ENCODE data around the gene ALG12.
"Not testable (repeated sequence)": the region's sequence is repeated elsewhere in the genome, so short reads cannot be mapped to it uniquely, and the experiment has no call there.

The ALG12 gene

GRCh38 chr22:49948958-49949913 lies 31.0 kb upstream of the ALG12 start:
- TF ChIP-seq CTCF (IDR thresholded peaks at IDR 0.05; ENCODE audit: low read depth, low read length): no peak
- no peak overlapping the region for H3K4me3 ChIP-seq (ENCODE audit: low read depth, low read length)

GRCh38 chr22:49948116-49948957 lies 30.1 kb upstream of the ALG12 start:
- TF ChIP-seq CTCF (IDR thresholded peaks at IDR 0.05; ENCODE audit: low read depth, low read length): no peak
- no peak overlapping the region for H3K4me3 ChIP-seq (ENCODE audit: low read depth, low read length)

GRCh38 chr22:49947296-49947622 lies 29.0 kb upstream of the ALG12 start:
- TF ChIP-seq CTCF (IDR thresholded peaks at IDR 0.05; ENCODE audit: low read depth, low read length): no peak
- H3K4me3 ChIP-seq (ENCODE audit: low read depth, low read length): no peak overlapping the region

- H3K4me3 ChIP-seq (ENCODE audit: low read depth, low read length): no peak overlapping the region
- no peak for TF ChIP-seq CTCF (IDR thresholded peaks at IDR 0.05; ENCODE audit: low read depth, low read length)
Observed at GRCh38 chr22:49946612-49947295, 28.5 kb upstream of the ALG12 start.

- H3K4me3 ChIP-seq (ENCODE audit: low read depth, low read length): not testable (repeated sequence)
Observed at GRCh38 chr22:49945042-49945794, 27.0 kb upstream of the ALG12 start.

GRCh38 chr22:49944399-49944891 lies 26.2 kb upstream of the ALG12 start:
- no peak overlapping the region for H3K4me3 ChIP-seq (ENCODE audit: low read depth, low read length)
- TF ChIP-seq CTCF (IDR thresholded peaks at IDR 0.05; ENCODE audit: low read depth, low read length): no peak

Measured in WI38 (cell line).